COR-L47 (cell line): Measurements from ENCODE around the gene KDM2B.

ENCODE experiments used
- DNase-seq: peaks from one replicate; lab custom pipeline; 2025; lab: John Stamatoyannopoulos, UW

Gene KDM2B

GRCh38 chr12:121383601-121384021 lies 197.2 kb downstream of the KDM2B start:
- no peak for DNase-seq

- DNase-seq, result no peak
Observed at GRCh38 chr12:121379945-121380344, 200.9 kb downstream of the KDM2B start.
